Measurements from ENCODE around the gene XRN1.

DNA sequence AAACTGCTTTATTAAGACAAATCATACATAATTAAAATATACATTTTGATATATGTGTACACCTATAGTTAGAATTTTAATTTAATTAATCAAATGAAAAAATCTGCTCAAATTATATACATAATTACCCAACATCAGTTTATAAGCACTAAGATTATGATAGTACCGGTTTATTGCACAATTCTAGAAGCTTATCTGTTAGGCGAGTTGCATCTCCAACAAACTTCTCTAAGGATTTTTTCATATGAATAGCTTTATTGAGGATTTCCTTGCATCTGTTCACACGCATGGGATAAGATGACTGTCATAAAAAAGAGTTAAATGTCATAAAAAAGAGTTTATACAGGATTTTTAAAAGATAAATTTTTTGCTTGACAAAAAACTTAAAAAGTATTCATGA is 19.9 kb upstream of the XRN1 start:
- TF ChIP-seq, protein P1, sequence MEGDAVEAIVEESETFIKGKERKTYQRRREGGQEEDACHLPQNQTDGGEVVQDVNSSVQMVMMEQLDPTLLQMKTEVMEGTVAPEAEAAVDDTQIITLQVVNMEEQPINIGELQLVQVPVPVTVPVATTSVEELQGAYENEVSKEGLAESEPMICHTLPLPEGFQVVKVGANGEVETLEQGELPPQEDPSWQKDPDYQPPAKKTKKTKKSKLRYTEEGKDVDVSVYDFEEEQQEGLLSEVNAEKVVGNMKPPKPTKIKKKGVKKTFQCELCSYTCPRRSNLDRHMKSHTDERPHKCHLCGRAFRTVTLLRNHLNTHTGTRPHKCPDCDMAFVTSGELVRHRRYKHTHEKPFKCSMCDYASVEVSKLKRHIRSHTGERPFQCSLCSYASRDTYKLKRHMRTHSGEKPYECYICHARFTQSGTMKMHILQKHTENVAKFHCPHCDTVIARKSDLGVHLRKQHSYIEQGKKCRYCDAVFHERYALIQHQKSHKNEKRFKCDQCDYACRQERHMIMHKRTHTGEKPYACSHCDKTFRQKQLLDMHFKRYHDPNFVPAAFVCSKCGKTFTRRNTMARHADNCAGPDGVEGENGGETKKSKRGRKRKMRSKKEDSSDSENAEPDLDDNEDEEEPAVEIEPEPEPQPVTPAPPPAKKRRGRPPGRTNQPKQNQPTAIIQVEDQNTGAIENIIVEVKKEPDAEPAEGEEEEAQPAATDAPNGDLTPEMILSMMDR (IDR thresholded peaks at IDR 0.05; ENCODE audit: low read depth, low read length): no peak
- TF ChIP-seq MAX (IDR thresholded peaks at IDR 0.05; ENCODE audit: low read depth, low read length) (no peak), POLR2A (IDR thresholded peaks at IDR 0.05; ENCODE audit: extremely low read depth, insufficient read length) (no peak), MYC (IDR thresholded peaks at IDR 0.05; ENCODE audit: low read depth, low read length) (no peak)
